Suppressor macrophage treated with lipopolysaccharide for 1 hour (primary cell): ENCODE results near the gene NAALADL2.
"Not testable (repeated sequence)": the region's sequence is repeated elsewhere in the genome, so short reads cannot be mapped to it uniquely, and the experiment has no call there.

Source experiments
- DNase-seq, 3 donors: peaks; one replicate each; pipeline ENCODE4 v3.0.0-alpha.2; 2020 to 2022

Gene NAALADL2

GRCh38 chr3:175825016-175825580 lies 966.0 kb downstream of the NAALADL2 start:
- not testable (repeated sequence) for DNase-seq

DNA sequence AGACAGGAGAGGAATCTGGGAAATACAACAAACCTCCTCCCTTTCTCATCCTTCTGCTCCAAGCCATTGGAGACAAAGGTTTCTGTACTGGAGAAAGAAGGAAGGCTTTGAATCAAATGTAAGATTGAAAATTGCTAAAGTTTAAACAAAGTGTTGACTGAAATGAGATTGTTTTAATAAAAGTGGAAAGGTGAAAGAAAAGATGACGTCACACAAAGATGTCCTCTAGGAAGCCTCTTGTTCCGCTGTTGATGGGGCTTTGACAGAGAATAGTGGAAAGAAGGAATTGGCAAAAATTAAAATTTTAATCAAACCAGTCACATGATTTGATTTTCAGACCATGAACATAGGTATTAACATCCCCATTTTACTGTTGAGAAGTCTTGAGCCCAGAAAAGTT lies 967.6 kb downstream of the NAALADL2 start:
- no peak for DNase-seq

DNA sequence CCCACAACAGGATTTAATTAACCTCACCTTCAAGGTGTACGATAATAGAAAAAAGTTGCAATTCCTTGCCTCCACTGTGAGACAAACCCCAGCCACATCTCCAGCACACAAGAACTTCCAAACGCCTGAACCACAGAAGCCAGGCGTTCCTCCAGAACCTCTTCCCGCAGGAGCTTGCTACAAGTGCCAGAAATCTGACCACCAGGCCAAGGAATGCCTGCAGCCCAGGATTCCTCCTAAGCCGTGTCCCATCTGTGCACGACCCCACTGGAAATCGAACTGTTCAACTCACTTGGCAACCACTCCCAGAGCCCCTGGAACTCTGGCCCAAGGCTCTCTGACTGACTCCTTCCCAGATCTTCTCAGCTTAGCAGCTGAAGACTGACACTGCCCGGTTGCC lies 970.7 kb downstream of the NAALADL2 start:
- DNase-seq, result not testable (repeated sequence)

GRCh38 chr3:175835763-175836162 lies 976.6 kb downstream of the NAALADL2 start:
- not testable (repeated sequence) for DNase-seq

DNA sequence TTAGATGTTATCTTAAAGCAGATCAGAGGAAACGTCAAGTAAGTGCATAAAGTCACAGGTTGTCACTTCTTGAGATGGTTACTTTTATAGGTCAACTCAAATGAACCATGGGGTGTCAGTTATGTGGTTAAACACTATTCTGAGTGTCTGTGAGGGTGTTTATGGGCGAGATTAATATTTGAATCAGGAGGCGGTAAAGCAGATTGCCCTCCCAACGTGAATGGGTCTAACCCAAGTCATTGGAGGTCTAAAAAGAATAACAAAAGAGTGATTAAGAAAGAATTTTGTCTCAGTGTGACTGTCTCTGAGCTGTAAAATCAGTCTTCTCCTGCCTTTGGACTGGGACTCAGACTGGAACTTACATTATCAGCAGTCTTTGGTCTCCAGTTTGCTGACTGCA lies 977.5 kb downstream of the NAALADL2 start:
- no peak for DNase-seq

DNA sequence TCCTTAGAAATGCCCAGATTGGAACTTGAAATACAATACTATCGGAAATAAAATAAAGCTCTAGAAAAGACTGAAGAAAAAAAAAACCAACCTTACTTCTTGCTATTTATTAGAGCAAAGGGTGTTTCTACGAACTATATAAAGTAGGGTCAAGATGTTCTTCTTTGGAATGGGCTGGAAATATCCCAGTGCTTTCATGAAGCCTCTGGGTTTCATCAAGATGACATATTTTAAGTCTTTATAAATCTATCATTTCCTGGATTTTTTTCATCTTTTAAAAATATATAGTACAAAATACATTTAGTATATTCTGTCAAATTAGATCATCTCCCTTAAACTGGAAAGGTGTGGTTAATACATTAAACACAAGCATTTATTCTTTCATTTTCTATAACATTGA lies 978.8 kb downstream of the NAALADL2 start:
- no peak for DNase-seq

GRCh38 chr3:175839366-175840005 lies 980.4 kb downstream of the NAALADL2 start:
- no peak for DNase-seq

- no peak for DNase-seq
Measured at GRCh38 chr3:175851541-175851940, 992.4 kb downstream of the NAALADL2 start.

GRCh38 chr3:175852560-175852959 lies 993.4 kb downstream of the NAALADL2 start:
- no peak for DNase-seq

DNA sequence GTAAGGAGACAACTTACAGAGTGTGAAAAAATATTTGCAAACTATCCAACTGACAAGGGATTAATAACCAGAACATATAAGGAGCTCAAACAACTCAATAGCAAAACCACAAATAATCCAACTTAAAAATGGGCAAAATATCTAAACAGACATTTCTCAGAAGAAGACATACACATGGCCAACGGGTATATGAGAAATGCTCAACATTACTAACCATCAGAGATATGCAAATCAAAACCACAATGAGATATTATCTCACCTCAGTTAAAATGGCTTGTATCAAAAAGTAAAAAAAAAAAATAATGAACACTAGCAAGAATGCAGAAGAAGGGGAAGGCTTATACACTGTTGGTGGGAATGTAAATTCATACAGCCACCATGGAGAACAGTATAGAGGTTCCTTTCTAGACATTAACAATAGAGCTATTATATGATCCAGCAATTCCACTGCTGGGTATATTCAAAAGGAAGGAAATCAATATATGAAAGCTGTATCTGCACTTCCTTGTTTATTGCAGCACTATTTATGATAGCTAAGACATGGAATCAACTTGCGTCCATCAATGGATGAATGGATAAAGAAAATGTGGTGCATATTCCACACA lies 998.6 kb downstream of the NAALADL2 start:
- DNase-seq, result no peak
